Calu3 (cell line): ENCODE results near the gene HS3ST5. TPM values are rescaled to one million over a fixed set of nuclear protein-coding genes. Genes with fewer than 3 reads are reported as not detected.

Experiments used
- BruUV-seq: library from RNA; stranded (reverse); fragments of 400-500 nt; replicated peaks from 2 replicates; lab custom pipeline; 2021; lab: Mats Ljungman, UMichigan
- CTCF ChIA-PET: fragments of 300-600 bp; sonication (Branson Sonifier 250); formaldehyde crosslinking; loops from one replicate; lab custom pipeline; 2022; ENCODE audit warnings: antibody characterized with exemption; lab: Charles Lee
- DNase-seq: peaks from one replicate; pipeline ENCODE4 v3.0.0; 2022
- H3K27ac Mint-ChIP-seq: one replicate; pipeline ENCODE4 v1.8.0; 2022; ENCODE audit warnings: mixed read lengths; ENCODE audit not compliant: unreplicated experiment
- H3K27me3 Mint-ChIP-seq: one replicate; pipeline ENCODE4 v1.8.0; 2022; ENCODE audit warnings: mixed read lengths; ENCODE audit not compliant: unreplicated experiment
- H3K36me3 Mint-ChIP-seq: one replicate; pipeline ENCODE4 v1.8.0; 2022; ENCODE audit warnings: mild to moderate bottlenecking, moderate library complexity, mixed read lengths; ENCODE audit not compliant: insufficient read depth, unreplicated experiment
- H3K4me1 Mint-ChIP-seq: one replicate; pipeline ENCODE4 v1.8.0; 2022; ENCODE audit warnings: mild to moderate bottlenecking, low read depth, mixed read lengths; ENCODE audit not compliant: unreplicated experiment
- H3K4me3 Mint-ChIP-seq: one replicate; pipeline ENCODE4 v1.8.0; 2022; ENCODE audit warnings: mild to moderate bottlenecking, low read depth, moderate library complexity, mixed read lengths; ENCODE audit not compliant: unreplicated experiment
- H3K9me3 Mint-ChIP-seq: one replicate; pipeline ENCODE4 v1.8.0; 2022; ENCODE audit warnings: low read depth, mixed read lengths; ENCODE audit not compliant: unreplicated experiment
- CTCF ChIP-seq: fragments of 200-600 bp; IDR thresholded peaks from one replicate; pipeline ENCODE4 v1.8.0; 2022; ENCODE audit warnings: antibody characterized with exemption; ENCODE audit not compliant: unreplicated experiment
- intact Hi-C: fragments of 100-400 bp; cut with micrococcal nuclease; formaldehyde crosslinking; loops from one replicate; pipeline ENCODE4 v1.10.0; 2022; ENCODE audit not compliant: unreplicated experiment
- total RNA-seq: library from RNA; stranded (reverse); gene quantifications from 2 replicates; pipeline ENCODE4 v1.2.3, GENCODE V29; 2022

HS3ST5 gene
- total RNA-seq, 1 experiment from 2014 or later: 0.40 TPM

DNA sequence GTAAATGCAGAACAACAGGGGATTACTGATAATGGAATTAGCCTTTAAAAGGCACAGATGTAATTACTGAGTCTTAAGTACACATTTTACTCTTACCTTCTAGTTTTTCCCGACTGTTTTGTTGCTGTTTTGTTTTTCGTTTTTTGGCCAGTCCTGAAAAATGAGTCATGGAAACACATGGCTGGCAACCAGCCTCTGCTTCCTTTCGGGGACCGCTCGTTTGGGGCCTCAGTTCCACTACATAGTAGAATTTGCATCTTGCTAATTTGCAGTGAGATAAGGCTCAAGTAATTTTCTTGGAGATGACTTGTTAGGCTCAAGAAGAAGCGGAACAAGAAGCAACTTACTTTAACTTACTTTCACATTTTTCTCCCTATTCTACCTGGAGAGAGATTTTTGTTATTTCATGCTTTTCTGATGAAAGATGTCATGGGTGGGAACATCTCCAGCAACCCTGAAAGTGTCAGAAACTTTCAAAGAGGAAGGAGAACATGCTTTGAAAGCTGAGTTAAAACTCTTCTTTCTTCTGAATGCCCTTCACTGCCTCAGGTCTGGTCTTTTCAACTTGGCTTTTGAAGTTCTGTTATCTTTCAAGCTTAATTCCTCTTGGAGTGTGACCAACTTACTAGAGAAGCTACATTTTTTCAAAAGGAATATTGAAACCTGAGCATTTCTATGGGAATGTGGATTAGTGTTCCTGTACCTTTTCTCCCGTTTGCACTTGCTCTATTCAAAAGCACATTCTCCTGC, 300.4 kb downstream of the HS3ST5 start:
- no peaks in the 10 kb centered on the region for H3K9me3 Mint-ChIP-seq
- H3K36me3 Mint-ChIP-seq: no peaks in the 10 kb centered on the region
- H3K4me3 Mint-ChIP-seq: no peak overlapping the region
- H3K27ac Mint-ChIP-seq: no peak overlapping the region
- no peaks in the 10 kb centered on the region for H3K27me3 Mint-ChIP-seq
- no peak for DNase-seq
- no peak for TF ChIP-seq CTCF
- BruUV-seq: no TSS peak
- CTCF ChIA-PET: no interaction called here
- no peaks in the 10 kb centered on the region for H3K4me1 Mint-ChIP-seq
- intact Hi-C loops: no loop called here

DNA sequence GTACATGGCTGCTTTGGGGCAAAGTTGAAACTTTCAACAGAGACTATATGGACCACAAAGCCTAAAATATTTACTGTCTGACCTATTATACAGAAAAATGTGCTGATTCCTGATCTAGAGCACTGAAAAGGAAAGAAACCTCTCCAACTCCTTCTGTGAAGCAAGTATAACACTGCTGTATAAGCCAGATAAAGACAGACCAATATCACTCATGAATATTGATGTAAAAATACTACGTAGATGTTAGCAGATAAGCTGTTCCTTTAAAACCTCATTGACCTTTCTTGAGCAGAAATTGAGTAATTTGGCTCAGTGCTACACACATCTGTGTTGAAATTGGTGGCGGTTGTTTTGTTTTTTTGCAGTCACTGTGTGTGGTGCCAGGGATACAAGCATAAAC, 302.0 kb downstream of the HS3ST5 start:
- intact Hi-C loops: no loop called here
- no peak for DNase-seq
- Mint-ChIP-seq H3K27ac (no peak overlapping the region), H3K36me3 (no peaks in the 10 kb centered on the region), H3K9me3 (no peaks in the 10 kb centered on the region), H3K4me3 (no peak overlapping the region), H3K4me1 (no peaks in the 10 kb centered on the region), H3K27me3 (no peaks in the 10 kb centered on the region)
- CTCF ChIA-PET: no interaction called here
- TF ChIP-seq CTCF: no peak
- no TSS peak for BruUV-seq

DNA sequence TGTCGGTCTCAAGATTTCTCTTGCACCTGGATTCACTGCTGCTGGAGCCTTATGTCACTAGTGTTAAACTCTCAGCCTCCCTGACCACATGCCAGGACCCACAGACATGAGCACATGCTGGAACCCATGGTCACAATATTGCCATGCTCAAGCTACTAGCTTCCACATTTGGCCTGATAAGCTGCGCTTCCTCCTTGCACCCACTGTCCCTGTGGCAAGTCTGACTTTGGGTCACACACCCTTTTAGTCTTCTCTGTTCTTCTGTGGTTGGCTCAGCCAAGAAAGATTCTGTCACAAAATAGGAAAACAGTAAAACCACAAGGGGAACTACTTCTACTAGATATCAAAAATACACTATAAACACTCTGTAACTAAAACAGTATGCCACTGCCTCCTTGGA, 303.0 kb downstream of the HS3ST5 start:
- Mint-ChIP-seq H3K9me3 (no peaks in the 10 kb centered on the region), H3K27me3 (no peaks in the 10 kb centered on the region), H3K4me1 (no peaks in the 10 kb centered on the region), H3K4me3 (no peak overlapping the region), H3K27ac (no peak overlapping the region), H3K36me3 (no peaks in the 10 kb centered on the region)
- no TSS peak for BruUV-seq
- no peak for TF ChIP-seq CTCF
- no peak for DNase-seq
- CTCF ChIA-PET: no interaction called here
- intact Hi-C loops: no loop called here

DNA sequence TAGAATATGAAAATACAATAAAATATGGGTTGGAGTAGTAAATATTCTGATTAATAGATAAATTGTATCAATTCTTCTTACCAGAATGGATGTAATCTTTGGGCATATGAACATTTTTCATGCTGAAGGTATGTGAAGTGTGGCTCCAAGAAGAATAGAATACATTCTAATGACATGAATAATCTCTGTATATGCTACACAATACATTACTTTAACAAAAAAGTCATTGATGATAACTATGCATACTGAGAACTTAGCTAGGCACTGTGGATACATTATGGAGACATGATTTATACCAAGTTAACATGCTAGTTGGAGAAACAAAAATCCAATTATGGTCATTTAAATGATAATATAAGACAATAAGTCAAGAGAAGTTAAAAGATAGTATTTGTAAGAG, 309.2 kb downstream of the HS3ST5 start:
- Mint-ChIP-seq H3K36me3 (no peaks in the 10 kb centered on the region), H3K9me3 (no peaks in the 10 kb centered on the region), H3K4me3 (no peak overlapping the region), H3K27ac (no peak overlapping the region), H3K4me1 (no peaks in the 10 kb centered on the region), H3K27me3 (no peaks in the 10 kb centered on the region)
- TF ChIP-seq CTCF: no peak
- BruUV-seq: no TSS peak
- CTCF ChIA-PET: no interaction called here
- intact Hi-C loops: no loop called here
- DNase-seq: no peak
